22Rv1 (cell line): ENCODE results near the gene ABCD1.
"Not testable (repeated sequence)": the region's sequence is repeated elsewhere in the genome, so short reads cannot be mapped to it uniquely, and the experiment has no call there.

Experiments
- H3K27ac ChIP-seq: fragments of 450-650 bp; 2 replicates; pipeline ENCODE4 v1.5.1; 2017
- ZFX ChIP-seq: fragments of 450-650 bp; IDR thresholded peaks from 2 replicates; pipeline ENCODE4 v1.6.1; 2017; ENCODE audit warnings: antibody characterized with exemption, borderline replicate concordance
- TF ChIP-seq, protein P1 (sequence below): fragments of 450-650 bp; IDR thresholded peaks from 2 replicates; pipeline ENCODE4 v1.5.1; 2017; ENCODE audit warnings: mild to moderate bottlenecking

Gene ABCD1

DNA sequence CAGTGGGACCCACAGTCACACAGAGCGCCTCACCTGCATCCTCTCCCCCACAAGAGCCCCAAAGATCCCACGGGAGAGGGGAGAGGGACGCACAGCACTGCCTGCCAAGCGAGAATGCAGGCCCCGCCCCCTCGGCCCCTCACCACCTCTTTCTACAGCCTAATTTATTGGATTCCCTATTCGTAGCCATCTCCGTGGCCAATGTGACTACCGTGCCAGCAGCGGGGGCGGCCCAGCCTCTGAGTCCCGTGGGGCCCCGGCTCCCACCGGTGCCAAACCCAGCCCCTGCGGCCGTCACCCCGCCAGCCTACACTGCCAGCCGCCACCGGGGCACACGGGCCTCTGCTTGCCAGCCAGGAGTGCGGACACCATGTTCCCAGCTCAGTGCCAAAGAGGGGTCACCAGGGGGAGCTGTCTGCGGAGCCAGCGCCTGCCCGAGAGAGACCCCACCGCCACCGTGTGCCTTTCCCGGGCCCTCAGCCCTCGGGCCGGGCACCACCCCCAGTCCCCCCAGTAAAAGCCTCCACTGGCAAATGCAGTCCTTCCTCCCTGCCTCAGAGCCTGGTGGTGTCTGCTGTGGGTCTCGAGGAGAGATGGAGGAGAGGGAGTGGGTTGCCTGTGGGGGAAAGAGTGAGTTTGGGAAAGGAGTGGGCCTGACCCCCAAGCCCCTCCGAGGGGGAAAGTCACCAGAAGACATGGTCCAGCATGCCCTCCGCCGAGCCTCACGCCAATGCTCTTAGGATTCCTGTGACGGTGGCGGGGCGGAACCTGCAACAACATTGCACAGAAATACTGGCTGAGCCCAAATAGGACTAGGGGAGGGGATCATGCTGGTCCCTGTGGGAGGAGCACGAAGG, 19.8 kb downstream of the ABCD1 start:
- peak overlapping the region; percentile 55 for H3K27ac ChIP-seq

DNA sequence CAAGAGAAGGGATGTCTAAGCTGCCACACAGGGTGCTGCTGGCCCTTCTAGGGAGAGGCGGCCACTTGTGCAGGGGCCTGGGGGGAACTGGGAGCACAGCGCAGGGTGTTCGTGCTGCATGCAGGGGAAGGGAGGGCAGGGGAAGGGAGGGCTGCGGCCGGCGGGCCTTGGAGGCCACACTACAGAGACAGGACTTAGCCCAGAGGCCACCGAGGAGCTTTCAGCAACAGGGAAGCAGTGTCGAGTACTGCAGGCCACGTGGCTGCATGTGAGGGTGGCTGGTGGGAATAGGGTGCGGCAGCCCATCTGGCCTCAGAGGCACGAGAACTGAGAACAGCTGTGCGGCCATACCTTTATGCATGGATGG, 20.4 kb downstream of the ABCD1 start:
- not testable (repeated sequence) for H3K27ac ChIP-seq

More for the DNA sequence above, 19.8 kb downstream of the ABCD1 start:
- TF ChIP-seq ZFX: no peak
- TF ChIP-seq, protein P1, sequence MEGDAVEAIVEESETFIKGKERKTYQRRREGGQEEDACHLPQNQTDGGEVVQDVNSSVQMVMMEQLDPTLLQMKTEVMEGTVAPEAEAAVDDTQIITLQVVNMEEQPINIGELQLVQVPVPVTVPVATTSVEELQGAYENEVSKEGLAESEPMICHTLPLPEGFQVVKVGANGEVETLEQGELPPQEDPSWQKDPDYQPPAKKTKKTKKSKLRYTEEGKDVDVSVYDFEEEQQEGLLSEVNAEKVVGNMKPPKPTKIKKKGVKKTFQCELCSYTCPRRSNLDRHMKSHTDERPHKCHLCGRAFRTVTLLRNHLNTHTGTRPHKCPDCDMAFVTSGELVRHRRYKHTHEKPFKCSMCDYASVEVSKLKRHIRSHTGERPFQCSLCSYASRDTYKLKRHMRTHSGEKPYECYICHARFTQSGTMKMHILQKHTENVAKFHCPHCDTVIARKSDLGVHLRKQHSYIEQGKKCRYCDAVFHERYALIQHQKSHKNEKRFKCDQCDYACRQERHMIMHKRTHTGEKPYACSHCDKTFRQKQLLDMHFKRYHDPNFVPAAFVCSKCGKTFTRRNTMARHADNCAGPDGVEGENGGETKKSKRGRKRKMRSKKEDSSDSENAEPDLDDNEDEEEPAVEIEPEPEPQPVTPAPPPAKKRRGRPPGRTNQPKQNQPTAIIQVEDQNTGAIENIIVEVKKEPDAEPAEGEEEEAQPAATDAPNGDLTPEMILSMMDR: no peak

GRCh38 chrX:153746359-153746758, 21.7 kb downstream of the ABCD1 start:
- H3K27ac ChIP-seq: no peak overlapping the region
- TF ChIP-seq, protein P1: no peak
- no peak for TF ChIP-seq ZFX

GRCh38 chrX:153746991-153747390, 22.3 kb downstream of the ABCD1 start:
- H3K27ac ChIP-seq: not testable (repeated sequence)

DNA sequence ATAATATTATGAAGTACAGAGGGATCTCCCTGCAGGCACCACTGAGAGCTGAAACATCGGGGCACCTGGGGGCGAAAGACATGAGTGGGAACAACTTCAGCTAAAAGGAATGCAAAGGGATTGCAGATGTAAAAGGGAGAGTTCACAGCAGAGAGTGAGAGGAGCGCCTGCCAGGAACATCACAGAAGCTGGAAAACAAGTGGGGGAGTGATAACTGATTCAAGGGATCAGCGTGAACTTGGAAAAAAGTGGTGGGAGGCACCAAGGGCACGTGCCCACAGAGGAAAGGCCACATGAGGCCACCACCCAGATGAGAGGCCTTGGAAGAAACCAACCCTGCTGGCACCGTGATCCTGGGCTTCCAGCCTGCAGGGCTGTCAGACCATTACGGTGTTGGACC, 24.4 kb downstream of the ABCD1 start:
- not testable (repeated sequence) for H3K27ac ChIP-seq

DNA sequence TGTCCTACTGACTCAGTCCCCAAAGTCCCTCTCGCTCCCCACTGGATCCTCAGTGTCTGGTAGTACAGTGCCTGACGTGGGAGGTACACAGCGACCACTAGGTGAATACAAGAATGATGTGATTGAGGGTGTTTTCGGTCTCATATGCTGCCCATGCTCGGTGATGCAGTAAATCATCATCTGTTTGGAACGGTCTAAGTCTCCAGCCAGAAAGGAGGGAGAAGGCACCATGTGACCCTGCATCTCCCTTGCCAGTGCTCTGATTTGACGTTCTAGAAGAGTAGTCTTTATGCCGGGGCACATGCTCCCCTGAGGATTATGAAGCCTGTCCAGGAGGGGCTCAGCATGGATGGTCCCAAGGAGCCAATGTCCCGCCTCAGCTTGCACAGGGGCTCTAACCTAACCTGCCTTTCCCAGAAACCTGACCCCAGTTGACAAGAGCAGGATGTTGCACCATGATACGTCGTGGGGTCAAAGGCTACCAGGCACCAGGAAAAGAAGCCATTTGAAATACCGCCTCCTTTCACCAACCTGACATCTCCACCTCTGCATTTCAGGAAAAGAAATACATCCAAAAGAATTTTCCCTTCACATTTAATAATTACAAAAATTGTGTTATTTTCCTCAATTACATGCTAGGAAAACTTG, 25.6 kb downstream of the ABCD1 start:
- H3K27ac ChIP-seq: no peak overlapping the region
- no peak for TF ChIP-seq ZFX
- TF ChIP-seq, protein P1: no peak

DNA sequence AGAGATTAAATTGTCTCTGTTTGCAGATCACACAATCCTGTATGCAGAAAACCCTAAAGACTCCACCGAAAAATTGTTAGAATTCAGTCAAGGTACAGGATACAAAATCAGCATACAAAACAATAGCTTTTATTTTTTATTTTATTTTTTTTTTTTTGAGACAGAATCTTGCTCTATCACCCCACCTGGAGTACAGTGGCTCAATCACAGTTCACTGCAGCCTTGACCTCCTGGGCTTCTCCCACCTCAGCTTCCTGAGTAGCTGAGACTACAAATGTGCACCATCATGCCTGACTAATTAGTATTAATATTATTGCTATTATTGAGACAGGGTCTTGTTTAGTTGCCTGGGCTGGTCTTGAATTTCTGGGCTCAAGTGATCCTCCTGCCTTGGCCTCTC, 30.5 kb downstream of the ABCD1 start:
- no peak for TF ChIP-seq ZFX
- TF ChIP-seq, protein P1: no peak
- H3K27ac ChIP-seq: no peak overlapping the region

- TF ChIP-seq ZFX: no peak
- TF ChIP-seq, protein P1: no peak
- H3K27ac ChIP-seq: no peak overlapping the region
These were observed 37.2 kb downstream of the ABCD1 start for GRCh38 chrX:153761863-153762262.
